ENCODE measurements around the gene RUNX3. TPM values are rescaled to one million over a fixed set of nuclear protein-coding genes. Genes with fewer than 3 reads are reported as not detected.

Gene RUNX3
- total and polyA plus RNA-seq, 2 donors (not counting 3 experiments of a cell fraction or from before 2014, with no cell fraction given) = not detected

- dilution Hi-C loops (cut with MboI; ENCODE audit: extremely low pct_ligation_motif_present, low sequenced_read_pairs) = no loop called here
- intact Hi-C loops (cut with micrococcal nuclease) = no loop called here
- no TSS peak for BruUV-seq (replicated peaks)
These were observed 18.2 kb upstream of the RUNX3 start for GRCh38 chr1:24948079-24948827.

DNA sequence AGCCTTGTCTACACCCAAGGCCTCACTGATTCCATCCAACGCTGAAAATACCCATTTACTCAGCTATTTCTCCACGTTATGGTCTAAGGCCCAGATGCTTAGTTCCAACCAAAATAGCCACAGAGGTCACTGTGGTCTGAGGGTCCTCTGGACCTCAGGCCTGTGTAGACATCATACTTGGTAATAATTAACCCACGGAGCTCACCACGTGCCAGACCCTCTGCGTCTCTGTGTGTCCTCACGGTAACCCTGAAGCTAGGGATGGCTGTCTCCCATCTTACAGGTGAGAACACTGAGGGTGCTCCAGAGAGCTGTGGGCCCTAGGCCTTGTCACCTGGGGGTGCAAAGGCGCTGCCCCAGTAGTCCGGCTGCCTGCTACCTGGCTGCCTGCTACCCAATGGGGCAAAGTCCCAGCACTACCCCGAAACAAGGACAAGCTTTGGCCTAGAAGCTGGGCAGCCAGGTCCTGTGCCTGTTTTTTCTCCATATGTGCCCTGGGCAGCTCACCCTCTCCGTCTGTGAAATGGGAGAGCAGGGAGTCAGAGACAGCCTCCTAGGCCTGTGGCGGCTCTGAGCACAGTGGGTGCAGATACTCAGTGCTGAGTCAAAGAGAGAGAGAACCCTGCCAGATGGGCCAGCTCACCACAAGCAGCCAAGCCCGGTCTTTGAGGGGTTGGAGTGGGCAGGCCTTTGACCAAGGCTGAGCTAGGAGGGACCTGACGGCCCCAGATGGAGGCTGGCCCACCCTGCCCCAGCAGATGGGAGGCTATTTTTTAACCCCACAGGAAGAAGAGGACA, 17.0 kb upstream of the RUNX3 start:
- Histone ChIP-seq H3K4me2 (ENCODE audit: insufficient read depth, low read length) (no peak overlapping the region), H3K4me3 (replicated peaks in 1 of 3; ENCODE audit: insufficient read depth in 1 of 3, low read depth in 1 of 3, low read length in 3 of 3) (no peak overlapping the region), H3K4me1 (ENCODE audit: control insufficient read depth, extremely low read depth, insufficient read depth, low read length) (no peaks in the 10 kb centered on the region), H3K27me3 (ENCODE audit: control insufficient read depth in 2 of 2, insufficient read depth in 2 of 2, low read length in 2 of 2) (peaks cover 0 to 3% of the 10 kb centered on the region in 2 experiments), H3K9me1 (replicated peaks; ENCODE audit: control insufficient read depth, extremely low read depth, insufficient read depth, low read length) (no peaks in the 10 kb centered on the region), H4K20me1 (replicated peaks; ENCODE audit: control insufficient read depth, extremely low read depth, insufficient read depth, low read length) (no peaks in the 10 kb centered on the region), H2AFZ (ENCODE audit: low read depth, low read length) (no peak overlapping the region), H3K9me3 (replicated peaks; ENCODE audit: control insufficient read depth, insufficient read depth, low read length) (no peaks in the 10 kb centered on the region), H3K27ac (ENCODE audit: insufficient read depth, low read depth, low read length) (no peak overlapping the region), H3K9ac (replicated peaks; ENCODE audit: extremely low read depth, insufficient read depth, low read length) (no peak overlapping the region), H3K79me2 (ENCODE audit: control insufficient read depth, insufficient read depth, low read length) (no peaks in the 10 kb centered on the region), H3K36me3 (ENCODE audit: control insufficient read depth in 2 of 2, extremely low read depth in 1 of 2, insufficient read depth in 2 of 2, low read length in 2 of 2) (no peaks in the 10 kb centered on the region)
- no TSS peak for BruUV-seq (replicated peaks)
- FAIRE-seq (no peak), DNase-seq (ENCODE audit: low read depth, low spot score) (no peak)
- TF ChIP-seq JUN (IDR thresholded peaks at IDR 0.05; ENCODE audit: borderline replicate concordance, insufficient read depth, insufficient read length, low read depth) (no peak), POLR2AphosphoS5 (IDR thresholded peaks at IDR 0.05; ENCODE audit: insufficient read depth, low read depth, low read length) (no peak), POLR2A (IDR thresholded peaks at IDR 0.05; ENCODE audit: low read depth, low read length) (no peak), EZH2 (IDR thresholded peaks at IDR 0.05; ENCODE audit: borderline replicate concordance, low read depth, low read length, severe bottlenecking) (no peak), FOS (IDR thresholded peaks at IDR 0.05; ENCODE audit: borderline replicate concordance, insufficient read depth, low read length) (no peak), CTCF (IDR thresholded peaks at IDR 0.05; ENCODE audit: extremely low read depth in 1 of 2, insufficient read depth in 1 of 2, low read depth in 1 of 2, low read length in 2 of 2) (no peak), MYC (IDR thresholded peaks at IDR 0.05; ENCODE audit: low read depth, low read length) (no peak), GATA2 (IDR thresholded peaks at IDR 0.05; ENCODE audit: insufficient read depth, insufficient read length, low read depth, low read length) (no peak), MAX (IDR thresholded peaks at IDR 0.05; ENCODE audit: insufficient read depth, insufficient read length) (no peak)
- ChIA-PET CTCF (interaction anchor here (1.6 kb wide), 1 partner anchor 90 kb away, joined by 6 read pairs; no protein-coding TSS in a partner anchor), POLR2A (no interaction called here)
- intact Hi-C loops (cut with micrococcal nuclease) (no loop called here), dilution Hi-C loops (cut with MboI; ENCODE audit: extremely low pct_ligation_motif_present, low sequenced_read_pairs) (no loop called here)

More at GRCh38 chr1:24948079-24948827, 18.2 kb upstream of the RUNX3 start:
- ChIA-PET CTCF (interaction anchor here (1.6 kb wide), 1 partner anchor 89 kb away, joined by 6 read pairs; no protein-coding TSS in a partner anchor), POLR2A (no interaction called here)
- no peaks in the 10 kb centered on the region for H3K9me1 ChIP-seq (replicated peaks; ENCODE audit: control insufficient read depth, extremely low read depth, insufficient read depth, low read length)
- H3K79me2 ChIP-seq (ENCODE audit: control insufficient read depth, insufficient read depth, low read length) = no peaks in the 10 kb centered on the region
- H2AFZ ChIP-seq (ENCODE audit: low read depth, low read length) = no peak overlapping the region
- no peaks in the 10 kb centered on the region for H3K36me3 ChIP-seq (ENCODE audit: control insufficient read depth in 2 of 2, extremely low read depth in 1 of 2, insufficient read depth in 2 of 2, low read length in 2 of 2)
- no peak overlapping the region for H3K4me2 ChIP-seq (ENCODE audit: insufficient read depth, low read length)
- H3K9ac ChIP-seq (replicated peaks; ENCODE audit: extremely low read depth, insufficient read depth, low read length) = no peak overlapping the region
- no peak for DNase-seq (ENCODE audit: low read depth, low spot score)
- H4K20me1 ChIP-seq (replicated peaks; ENCODE audit: control insufficient read depth, extremely low read depth, insufficient read depth, low read length) = no peaks in the 10 kb centered on the region
- FAIRE-seq = no peak
- no peaks in the 10 kb centered on the region for H3K4me1 ChIP-seq (ENCODE audit: control insufficient read depth, extremely low read depth, insufficient read depth, low read length)
- TF ChIP-seq FOS (IDR thresholded peaks at IDR 0.05; ENCODE audit: borderline replicate concordance, insufficient read depth, low read length) = no peak
- no peak overlapping the region for H3K27ac ChIP-seq (ENCODE audit: insufficient read depth, low read depth, low read length)
- no peak overlapping the region for H3K4me3 ChIP-seq (replicated peaks in 1 of 3; ENCODE audit: insufficient read depth in 1 of 3, low read depth in 1 of 3, low read length in 3 of 3)
- H3K9me3 ChIP-seq (replicated peaks; ENCODE audit: control insufficient read depth, insufficient read depth, low read length) = no peaks in the 10 kb centered on the region
- H3K27me3 ChIP-seq (ENCODE audit: control insufficient read depth in 2 of 2, insufficient read depth in 2 of 2, low read length in 2 of 2) = peaks cover 0 to 3% of the 10 kb centered on the region in 2 experiments
